Endothelial cell of umbilical vein (primary cell): ENCODE data around the gene PFDN4. TPM values are rescaled to one million over a fixed set of nuclear protein-coding genes. Genes with fewer than 3 reads are reported as not detected.

ENCODE experiments used
- BruUV-seq: library from RNA; stranded (reverse); fragments of 400-500 nt; replicated peaks from 2 replicates; lab custom pipeline; 2021; lab: Mats Ljungman, UMichigan
- CTCF ChIA-PET: fragments of 300-600, 350-600 bp; sonication (Branson Sonifier 250); formaldehyde crosslinking; loops from one replicate; lab custom pipeline; 2021; ENCODE audit warnings: antibody characterized with exemption, inconsistent platforms; lab: Charles Lee
- POLR2A ChIA-PET: fragments of 300-600, 350-600 bp; sonication (Branson Sonifier 250); formaldehyde crosslinking; loops from one replicate; lab custom pipeline; 2021; ENCODE audit warnings: antibody characterized with exemption, inconsistent platforms; lab: Charles Lee
- DNase-seq: peaks from one replicate; pipeline ENCODE4 v3.0.0-alpha.2; 2011; ENCODE audit warnings: low read depth, low spot score
- FAIRE-seq: peaks from 2 replicates; lab custom pipeline; 2011; peaks lifted over from hg19 to GRCh38; lab: Jason Lieb, UNC
- H2AFZ ChIP-seq: 2 replicates; pipeline ENCODE4 v1.6.0; 2012; ENCODE audit warnings: low read depth, low read length, control low read depth, inconsistent platforms
- H3K27ac ChIP-seq: 2 replicates; pipeline ENCODE4 v1.5.1; 2011; ENCODE audit warnings: low read depth, mild to moderate bottlenecking, control low read depth, low read length, moderate library complexity; ENCODE audit not compliant: insufficient read depth
- H3K27me3 ChIP-seq, 2 experiments: 2 replicates each; pipeline versions ENCODE4 v1.6.0 to v1.6.1; 2011; ENCODE audit warnings: low read length in 2 of 2, mixed read lengths in 1 of 2; ENCODE audit not compliant: control insufficient read depth in 2 of 2, insufficient read depth in 2 of 2
- H3K36me3 ChIP-seq, 2 experiments: 2 replicates in 1 of 2; 3 replicates in 1 of 2; pipeline ENCODE4 v1.5.1; 2011; ENCODE audit warnings: low read length in 2 of 2, mild to moderate bottlenecking in 1 of 2, moderate library complexity in 1 of 2; ENCODE audit not compliant: control insufficient read depth in 2 of 2, insufficient read depth in 2 of 2; ENCODE audit errors: extremely low read depth in 1 of 2
- H3K4me1 ChIP-seq: 3 replicates; pipeline ENCODE4 v1.5.1; 2011; ENCODE audit warnings: mild to moderate bottlenecking, low read length; ENCODE audit not compliant: control insufficient read depth, insufficient read depth; ENCODE audit errors: extremely low read depth
- H3K4me2 ChIP-seq: 2 replicates; pipeline ENCODE4 v1.6.1; 2011; ENCODE audit warnings: low read length, control low read depth, mixed read lengths; ENCODE audit not compliant: insufficient read depth
- H3K4me3 ChIP-seq, 3 experiments: fragments of 200-600 bp in 1 of 3; sonication (generic), shearing (Covaris generic) in 1 of 3; replicated peaks in 1 of 3; 2 replicates each; pipeline ENCODE4 v1.5.1; 2011 to 2016; ENCODE audit warnings: control low read depth in 3 of 3, low read length in 3 of 3, mild to moderate bottlenecking in 2 of 3, inconsistent platforms in 1 of 3, low read depth in 1 of 3, moderate library complexity in 1 of 3; ENCODE audit not compliant: insufficient read depth in 1 of 3
- H3K79me2 ChIP-seq: 2 replicates; pipeline ENCODE4 v1.6.0; 2012; ENCODE audit warnings: low read length, inconsistent platforms; ENCODE audit not compliant: control insufficient read depth, insufficient read depth
- H3K9ac ChIP-seq: replicated peaks from 2 replicates; pipeline ENCODE3; 2011; ENCODE audit warnings: low read length, control low read depth; ENCODE audit not compliant: insufficient read depth; ENCODE audit errors: extremely low read depth
- H3K9me1 ChIP-seq: replicated peaks from 3 replicates; pipeline ENCODE4 v1.6.0; 2011; ENCODE audit warnings: mild to moderate bottlenecking, low read length; ENCODE audit not compliant: control insufficient read depth, insufficient read depth; ENCODE audit errors: extremely low read depth
- H3K9me3 ChIP-seq: replicated peaks from 2 replicates; pipeline ENCODE4 v1.5.1; 2012; ENCODE audit warnings: low read length, inconsistent platforms; ENCODE audit not compliant: control insufficient read depth, insufficient read depth
- H4K20me1 ChIP-seq: replicated peaks from 2 replicates; pipeline ENCODE3; 2011; ENCODE audit warnings: mild to moderate bottlenecking, low read length; ENCODE audit not compliant: control insufficient read depth, insufficient read depth; ENCODE audit errors: extremely low read depth
- EZH2 ChIP-seq: IDR thresholded peaks from 2 replicates; pipeline ENCODE4 v1.6.1; 2012; ENCODE audit warnings: borderline replicate concordance, low read depth, mild to moderate bottlenecking, moderate library complexity, low read length, inconsistent platforms; ENCODE audit not compliant: severe bottlenecking
- FOS ChIP-seq: IDR thresholded peaks from 2 replicates; pipeline ENCODE4 v1.6.1; 2011; ENCODE audit warnings: mild to moderate bottlenecking, low read length, moderate library complexity, borderline replicate concordance; ENCODE audit not compliant: insufficient read depth
- GATA2 ChIP-seq: IDR thresholded peaks from 2 replicates; pipeline ENCODE4 v1.7.0; 2011; ENCODE audit warnings: low read depth, mild to moderate bottlenecking, moderate library complexity, mixed read lengths, low read length; ENCODE audit not compliant: insufficient read length, insufficient read depth
- MYC ChIP-seq: IDR thresholded peaks from one replicate; pipeline ENCODE4 v1.6.1; 2011; ENCODE audit warnings: mild to moderate bottlenecking, low read depth, low read length
- POLR2AphosphoS5 ChIP-seq: IDR thresholded peaks from 2 replicates; pipeline ENCODE4 v1.6.1; 2012; ENCODE audit warnings: low read depth, mild to moderate bottlenecking, control low read depth, low read length, moderate library complexity; ENCODE audit not compliant: insufficient read depth
- dilution Hi-C: fragments of 300-500 bp; cut with MboI; formaldehyde crosslinking; loops from one replicate; pipeline ENCODE4 v1.15.0; 2019; ENCODE audit warnings: low sequenced_read_pairs; ENCODE audit not compliant: extremely low pct_ligation_motif_present
- intact Hi-C: fragments of 100-400 bp; cut with micrococcal nuclease; formaldehyde crosslinking; loops from one replicate; pipeline ENCODE4 v1.10.0; 2022
- polyA plus RNA-seq, 4 experiments: library from polyadenylated mRNA; depleted of rRNA in 3 of 4; stranded (reverse) in 3 of 4; unstranded in 1 of 4; fragments of >200 nt; gene quantifications; 2 replicates each; pipeline versions ENCODE4 v1.2.1 to v1.2.3, GENCODE V29; 2011 to 2012; ENCODE audit warnings: missing spikeins in 1 of 4
- total RNA-seq: library from RNA; stranded (reverse); gene quantifications from 2 replicates; pipeline ENCODE4 v1.2.3, GENCODE V29; 2021
- TF ChIP-seq, protein P1 (sequence below), 2 donors: IDR thresholded peaks; 1 replicate in 1 of 2; 2 replicates in 1 of 2; pipeline ENCODE4 v1.5.1; 2011; ENCODE audit warnings: low read length in 2 of 2, mild to moderate bottlenecking in 2 of 2, moderate library complexity in 2 of 2, control low read depth in 1 of 2, inconsistent platforms in 1 of 2, low read depth in 1 of 2; ENCODE audit not compliant: insufficient read depth in 1 of 2; ENCODE audit errors: extremely low read depth in 1 of 2

PFDN4 gene
- total and polyA plus RNA-seq, 2 donors (not counting 3 experiments of a cell fraction or from before 2014, with no cell fraction given) = 17.5 to 44.2 TPM

DNA sequence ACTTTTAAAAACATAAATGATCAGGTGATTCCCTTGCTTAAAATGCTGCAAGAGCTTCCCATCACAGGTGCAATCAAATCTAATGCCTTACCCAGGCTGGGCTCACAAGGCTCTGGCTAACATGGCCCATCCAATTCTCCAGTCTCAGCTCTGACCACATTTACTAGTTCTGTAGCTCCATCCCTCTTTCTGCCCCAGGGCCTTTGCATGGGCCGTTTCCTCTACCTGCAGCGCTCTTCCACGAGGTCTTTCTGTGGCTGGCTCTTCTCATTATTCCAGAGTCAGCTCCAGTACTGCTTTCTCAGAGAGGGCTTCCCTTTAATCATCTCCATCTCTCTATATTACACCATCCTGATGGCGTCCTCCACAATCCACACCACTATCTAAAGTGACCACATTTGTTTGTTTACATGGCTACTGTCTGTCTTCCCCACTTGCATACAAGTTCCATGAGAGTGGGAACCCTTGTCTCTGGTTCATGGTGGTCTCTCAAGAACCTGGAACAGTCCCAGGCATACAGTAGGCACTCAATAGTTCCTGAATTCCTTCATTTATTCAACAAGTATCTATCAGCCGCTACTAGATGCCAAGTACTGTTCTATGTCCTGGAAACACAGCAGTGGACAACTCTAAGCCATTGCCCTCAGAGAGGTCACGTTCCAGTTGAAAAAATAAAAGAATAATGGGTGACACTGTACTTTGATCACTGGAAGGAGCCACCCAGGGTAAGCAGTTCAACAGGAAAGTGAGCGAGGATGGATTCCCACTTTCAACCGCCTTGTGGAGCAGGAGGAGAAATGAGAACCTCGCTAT is 46.7 kb upstream of the PFDN4 start:
- Histone ChIP-seq H2AFZ (no peak overlapping the region), H3K9me3 (no peaks in the 10 kb centered on the region), H3K27ac (no peak overlapping the region), H3K9me1 (no peaks in the 10 kb centered on the region), H3K4me3 (no peak overlapping the region), H3K36me3 (no peaks in the 10 kb centered on the region), H3K4me1 (no peaks in the 10 kb centered on the region), H3K4me2 (no peak overlapping the region), H3K79me2 (no peaks in the 10 kb centered on the region), H4K20me1 (no peaks in the 10 kb centered on the region), H3K9ac (no peak overlapping the region), H3K27me3 (no peaks in the 10 kb centered on the region)
- dilution Hi-C loops (no loop called here), intact Hi-C loops (no loop called here)
- BruUV-seq = no TSS peak
- FAIRE-seq (no peak), DNase-seq (no peak)
- POLR2A ChIA-PET = no interaction called here
- CTCF ChIA-PET = no interaction called here
- TF ChIP-seq POLR2AphosphoS5 (no peak), EZH2 (no peak), FOS (no peak), MYC (no peak), GATA2 (no peak)
- TF ChIP-seq, protein P1, sequence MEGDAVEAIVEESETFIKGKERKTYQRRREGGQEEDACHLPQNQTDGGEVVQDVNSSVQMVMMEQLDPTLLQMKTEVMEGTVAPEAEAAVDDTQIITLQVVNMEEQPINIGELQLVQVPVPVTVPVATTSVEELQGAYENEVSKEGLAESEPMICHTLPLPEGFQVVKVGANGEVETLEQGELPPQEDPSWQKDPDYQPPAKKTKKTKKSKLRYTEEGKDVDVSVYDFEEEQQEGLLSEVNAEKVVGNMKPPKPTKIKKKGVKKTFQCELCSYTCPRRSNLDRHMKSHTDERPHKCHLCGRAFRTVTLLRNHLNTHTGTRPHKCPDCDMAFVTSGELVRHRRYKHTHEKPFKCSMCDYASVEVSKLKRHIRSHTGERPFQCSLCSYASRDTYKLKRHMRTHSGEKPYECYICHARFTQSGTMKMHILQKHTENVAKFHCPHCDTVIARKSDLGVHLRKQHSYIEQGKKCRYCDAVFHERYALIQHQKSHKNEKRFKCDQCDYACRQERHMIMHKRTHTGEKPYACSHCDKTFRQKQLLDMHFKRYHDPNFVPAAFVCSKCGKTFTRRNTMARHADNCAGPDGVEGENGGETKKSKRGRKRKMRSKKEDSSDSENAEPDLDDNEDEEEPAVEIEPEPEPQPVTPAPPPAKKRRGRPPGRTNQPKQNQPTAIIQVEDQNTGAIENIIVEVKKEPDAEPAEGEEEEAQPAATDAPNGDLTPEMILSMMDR (IDR thresholded peaks at IDR 0.05; ENCODE audit: extremely low read depth in 1 of 2, insufficient read depth in 1 of 2, low read depth in 1 of 2, low read length in 2 of 2) = no peak
